SK-N-DZ (cell line): Measurements from ENCODE around the gene LYRM9. TPM values are rescaled to one million over a fixed set of nuclear protein-coding genes. Genes with fewer than 3 reads are reported as not detected.
"Not testable (repeated sequence)": the region's sequence is repeated elsewhere in the genome, so short reads cannot be mapped to it uniquely, and the experiment has no call there.

Experiments used
- DNase-seq: peaks from one replicate; pipeline ENCODE4 v3.0.0-alpha.2; 2015; ENCODE audit warnings: low spot score
- polyA plus RNA-seq, 2 experiments: library from polyadenylated mRNA; depleted of rRNA; stranded (reverse); fragments of >200 nt; gene quantifications; 2 replicates each; pipeline ENCODE4 v1.2.3, GENCODE V29; 2014

LYRM9 gene
- 0.83 and 1.5 TPM in 2 replicates for polyA plus RNA-seq (2014; cell fraction: cytosol; rRNA removed)
- 1.0 and 1.5 TPM in 2 replicates for polyA plus RNA-seq (2014; cell fraction: nucleus; rRNA removed)

DNA sequence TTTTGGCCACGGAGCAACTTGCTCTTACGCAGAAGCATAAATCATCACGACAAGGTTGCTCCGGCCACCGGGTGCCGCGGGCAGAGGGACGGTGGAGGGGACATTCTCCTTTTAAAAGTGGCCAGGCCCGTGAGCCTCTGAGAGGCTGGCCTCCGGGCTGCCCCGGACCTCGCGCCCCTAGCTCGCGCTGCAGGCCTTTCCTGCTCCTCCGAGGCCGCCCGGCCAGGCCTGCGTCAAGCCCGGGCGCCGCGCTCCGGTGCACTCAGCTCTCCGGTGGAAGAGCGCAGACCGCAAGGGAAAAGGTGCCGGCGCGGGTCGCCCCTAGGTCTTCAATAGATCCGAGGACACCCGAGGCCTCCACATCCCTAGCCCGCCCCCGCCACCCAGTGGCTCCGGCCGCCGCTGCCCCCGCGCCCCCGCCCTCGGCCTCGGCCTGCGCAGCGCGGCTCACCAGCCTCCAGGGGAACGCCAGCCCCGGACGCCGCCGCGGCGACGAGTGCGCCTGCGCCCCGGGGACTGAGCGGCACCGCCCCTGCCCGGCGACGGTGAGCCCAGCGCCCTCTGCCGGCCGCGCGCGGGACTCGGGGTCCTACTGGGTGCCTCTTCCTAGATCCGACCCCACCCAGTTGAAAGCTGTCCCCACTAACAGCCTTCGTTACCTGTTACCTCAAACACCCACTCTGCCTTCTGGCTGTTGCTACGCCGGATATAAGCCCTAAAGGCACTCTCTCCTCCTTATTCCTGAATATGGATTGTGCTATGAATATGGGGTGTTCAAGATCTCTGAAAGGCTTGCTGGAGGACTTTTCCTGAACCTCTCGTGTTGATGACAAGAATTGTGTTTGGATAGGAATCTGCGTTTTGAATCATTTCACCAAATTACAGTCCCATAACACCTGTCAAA is at the start of gene LYRM9:
TSS of gene LYRM9 (minus strand) at position 500 of the 904 bp plus-strand sequence. CDS start 10,671 bp downstream, outside the sequence.
- peak; percentile 83 for DNase-seq

DNA sequence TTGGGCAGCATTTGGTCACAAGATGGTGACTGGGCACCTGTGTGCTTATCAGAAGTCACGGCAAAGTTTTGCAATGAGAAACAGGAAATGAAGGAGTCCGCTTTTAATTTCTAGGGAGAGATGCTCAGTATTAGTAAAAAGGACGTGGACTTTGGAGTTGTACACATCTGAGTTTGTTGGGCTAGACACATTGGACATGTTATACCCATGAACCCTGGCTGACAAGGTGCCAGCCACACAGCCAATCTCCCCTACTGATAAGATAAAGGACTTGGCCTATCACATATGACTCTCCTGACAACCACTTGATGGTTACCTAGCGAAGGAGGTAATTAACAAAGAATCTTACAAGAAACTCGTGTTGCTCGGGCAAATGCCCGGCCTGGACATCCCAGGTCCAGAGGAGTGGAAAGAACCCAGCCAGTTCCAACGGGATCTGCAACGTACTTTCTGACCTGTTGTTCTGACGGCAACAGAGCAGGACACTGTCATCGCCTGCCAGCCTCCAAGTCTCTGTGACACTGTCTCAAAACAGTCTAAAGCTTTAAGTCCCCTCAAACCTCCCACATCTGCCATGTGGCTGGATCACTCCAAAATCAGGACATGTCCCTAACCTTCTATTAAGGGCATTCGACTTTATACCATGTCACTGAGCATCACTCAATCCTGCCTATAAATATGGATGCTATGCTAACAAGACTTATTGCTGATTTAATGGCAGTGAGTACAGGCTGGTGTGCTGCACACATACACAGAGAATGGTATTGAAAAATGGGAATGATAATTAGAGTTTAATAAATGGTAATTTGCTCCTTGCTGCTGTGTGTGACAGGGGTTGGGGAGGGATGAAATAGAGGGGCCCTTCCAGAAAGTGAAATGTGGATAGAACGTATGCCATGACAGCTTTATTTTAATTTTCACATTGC is 47.6 kb upstream of the LYRM9 start:
- DNase-seq, result no peak

DNA sequence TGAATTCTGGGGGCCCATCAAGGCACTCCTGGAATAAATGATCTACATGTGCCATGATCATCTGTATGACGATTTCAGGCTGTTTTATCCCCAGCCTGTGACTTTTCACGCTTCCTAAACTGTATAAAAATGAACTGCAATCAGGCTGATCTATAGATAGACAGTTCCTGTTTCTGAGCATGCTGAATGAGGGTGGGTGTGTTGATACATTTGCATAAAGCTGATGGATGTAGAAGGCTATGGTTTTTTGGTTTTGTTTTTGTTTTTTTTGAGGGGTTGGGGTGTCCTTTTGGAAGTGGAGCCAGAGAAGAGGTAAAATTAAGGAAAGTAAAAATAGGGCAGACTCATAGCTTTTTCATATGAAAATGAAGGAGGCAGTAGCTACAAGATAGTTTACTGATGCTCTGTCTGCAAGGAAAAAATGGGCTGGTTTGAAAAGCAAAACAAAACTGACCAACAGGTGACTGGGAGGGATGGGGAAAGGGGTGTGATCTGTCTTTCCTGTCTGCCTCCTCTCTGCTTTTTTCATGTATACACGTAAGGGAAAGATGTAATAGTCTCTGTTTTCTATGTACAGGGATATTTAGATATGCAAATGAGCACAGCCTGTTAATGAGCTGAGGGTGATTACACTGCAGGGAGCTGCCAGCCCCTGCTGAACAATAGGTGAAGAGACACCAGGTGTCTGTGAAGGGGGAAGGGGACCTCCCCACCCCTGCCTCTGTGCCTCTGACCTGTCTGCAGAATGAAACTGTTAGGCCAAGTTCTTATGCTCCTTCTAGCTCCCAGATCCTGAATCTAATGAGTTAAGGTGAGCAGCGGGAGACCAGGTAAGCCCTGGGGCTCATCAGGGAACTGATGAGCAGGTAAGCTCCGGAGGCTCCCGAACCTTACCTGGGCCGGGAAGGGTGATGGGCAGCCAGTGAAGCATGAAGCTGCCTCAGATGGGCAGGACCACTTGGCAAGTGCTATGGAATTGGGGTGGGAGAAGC is 46.6 kb upstream of the LYRM9 start:
- no peak for DNase-seq

DNA sequence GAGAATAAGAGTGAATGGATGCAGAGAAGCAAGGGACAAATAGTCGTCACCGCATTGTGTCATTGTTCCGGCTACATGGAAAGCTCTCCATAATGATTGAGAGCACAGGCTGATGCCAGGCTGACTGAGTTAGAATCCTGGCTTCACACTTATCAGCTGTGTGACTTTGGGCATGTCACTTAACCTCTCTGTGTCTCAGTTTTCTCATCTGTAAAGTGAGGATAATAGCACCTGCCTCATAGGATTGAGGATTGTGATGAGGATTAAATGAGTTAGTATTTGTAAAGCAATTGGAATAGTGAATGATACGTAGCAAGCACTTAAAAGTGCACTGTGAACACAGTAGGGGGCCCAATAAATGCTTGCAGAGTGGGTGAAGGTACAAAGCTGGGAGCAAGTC is 45.7 kb upstream of the LYRM9 start:
- no peak for DNase-seq

DNA sequence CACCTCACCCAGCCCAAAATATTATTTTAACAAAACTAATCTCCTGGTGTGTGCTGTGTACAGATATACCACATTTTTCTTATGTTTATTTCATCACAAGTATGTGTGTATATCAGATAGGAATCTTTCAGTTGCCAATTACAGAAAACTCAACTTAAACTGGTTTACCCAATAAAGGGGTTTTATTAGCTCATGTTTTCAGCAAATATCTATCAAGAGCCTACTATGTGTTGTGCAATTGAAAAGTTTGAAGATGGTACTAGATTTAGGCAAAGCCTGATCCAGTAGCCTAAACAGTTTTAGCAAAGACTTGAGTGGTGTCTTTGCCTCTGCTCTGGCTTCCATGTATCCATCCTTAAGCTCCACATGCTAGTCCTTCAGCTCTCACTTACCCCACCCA is 45.1 kb upstream of the LYRM9 start:
- DNase-seq, result no peak

DNA sequence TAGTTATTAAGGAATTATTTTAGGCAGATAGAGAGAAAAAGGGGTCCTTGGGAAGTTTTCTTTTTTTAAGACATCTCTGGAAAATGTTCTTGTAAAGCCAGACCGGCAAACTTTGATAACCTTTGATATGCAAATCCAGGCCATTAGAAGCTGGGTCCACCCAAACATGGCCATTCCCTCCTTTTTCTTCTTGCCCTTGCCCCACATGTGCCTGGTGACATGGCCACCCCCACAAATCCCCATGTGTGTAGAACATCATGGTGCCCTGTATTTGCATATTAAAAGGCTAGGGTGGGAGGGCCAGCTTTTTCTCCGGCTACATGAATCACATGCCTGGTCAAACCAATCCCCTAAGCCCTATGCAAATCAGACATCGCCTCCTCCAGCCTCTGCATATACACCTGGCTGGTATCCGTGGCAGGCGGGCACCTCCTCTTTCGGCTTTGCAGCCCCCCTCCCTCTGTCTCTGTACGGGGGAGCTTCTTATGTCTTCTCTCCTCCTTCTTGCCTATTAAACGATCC is 43.9 kb upstream of the LYRM9 start:
- DNase-seq, result no peak

DNA sequence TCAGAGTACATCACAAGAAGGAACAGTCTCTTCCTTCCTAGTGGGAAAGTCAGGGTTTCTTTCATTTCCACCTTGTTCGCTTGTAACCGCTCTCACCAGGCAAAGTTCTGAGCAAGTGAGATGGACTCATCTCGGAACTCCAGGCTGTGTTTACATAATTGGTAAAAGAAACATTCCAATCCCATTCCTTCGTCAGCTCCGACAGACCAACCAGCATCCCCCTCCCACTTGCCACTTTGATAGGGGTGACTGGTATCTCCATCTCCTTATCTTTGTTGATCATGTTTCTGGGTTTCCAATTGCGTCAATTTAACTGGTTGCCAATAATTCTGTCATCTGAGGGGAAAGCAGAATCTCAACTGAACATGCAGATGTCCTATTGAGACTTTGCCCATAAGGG is 36.8 kb upstream of the LYRM9 start:
- DNase-seq, result no peak

DNA sequence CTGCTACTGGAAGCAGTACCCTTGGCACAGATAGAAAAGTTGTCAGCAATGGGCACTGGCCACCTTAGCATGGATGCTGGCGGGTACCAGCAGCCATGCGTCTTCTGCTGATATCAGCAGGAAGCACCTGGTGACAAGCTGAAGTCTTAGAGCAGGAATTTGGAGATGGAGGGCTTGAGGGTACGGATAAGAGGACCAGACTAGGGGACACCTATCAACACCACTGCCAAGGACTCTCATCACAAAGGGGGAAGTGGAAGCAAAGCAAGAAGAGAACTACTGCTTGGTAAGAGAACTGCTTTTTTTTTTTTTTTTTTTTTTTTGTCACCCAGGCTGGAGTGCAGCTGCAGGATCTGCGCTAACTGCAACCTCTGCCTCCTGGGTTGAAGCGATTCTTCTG is 35.4 kb upstream of the LYRM9 start:
- DNase-seq, result no peak

DNA sequence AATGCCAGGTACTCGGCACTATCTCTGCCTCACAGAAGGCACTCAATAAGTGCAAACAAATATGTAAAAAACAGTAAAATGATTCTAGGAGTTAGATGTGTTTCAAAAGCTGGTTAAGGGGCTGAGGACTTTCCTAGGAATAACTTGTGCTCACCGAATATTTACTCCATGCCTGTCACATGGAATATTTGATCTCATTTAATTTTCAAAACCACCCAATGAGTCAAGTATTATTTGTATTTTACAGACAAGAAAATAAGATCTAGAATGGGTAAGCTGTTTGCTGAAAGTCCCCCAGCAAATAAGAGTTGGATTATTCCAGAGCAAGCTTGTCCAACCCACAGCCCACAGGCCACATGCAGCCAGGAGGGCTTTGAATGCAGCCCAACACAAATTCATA is 34.6 kb upstream of the LYRM9 start:
- DNase-seq, result no peak

DNA sequence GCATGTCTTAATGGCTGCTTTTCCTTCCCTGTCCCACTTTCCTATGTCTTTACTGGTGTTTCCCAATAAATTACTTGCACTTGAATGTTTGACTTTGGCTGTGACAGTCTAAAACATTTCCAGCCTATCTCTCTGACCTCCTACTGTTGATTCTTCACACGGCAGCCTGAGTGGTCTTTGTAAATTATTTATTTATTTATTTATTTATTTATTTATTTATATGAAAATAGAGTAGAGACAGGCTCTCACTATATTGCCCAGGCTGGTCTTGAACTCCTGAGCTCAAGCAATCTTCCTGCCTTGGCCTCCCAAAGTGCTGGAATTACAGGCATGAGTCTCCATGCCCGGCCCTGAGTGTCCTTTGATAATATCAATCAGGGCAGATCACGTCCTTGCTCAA is 28.4 kb upstream of the LYRM9 start:
- no peak for DNase-seq

DNA sequence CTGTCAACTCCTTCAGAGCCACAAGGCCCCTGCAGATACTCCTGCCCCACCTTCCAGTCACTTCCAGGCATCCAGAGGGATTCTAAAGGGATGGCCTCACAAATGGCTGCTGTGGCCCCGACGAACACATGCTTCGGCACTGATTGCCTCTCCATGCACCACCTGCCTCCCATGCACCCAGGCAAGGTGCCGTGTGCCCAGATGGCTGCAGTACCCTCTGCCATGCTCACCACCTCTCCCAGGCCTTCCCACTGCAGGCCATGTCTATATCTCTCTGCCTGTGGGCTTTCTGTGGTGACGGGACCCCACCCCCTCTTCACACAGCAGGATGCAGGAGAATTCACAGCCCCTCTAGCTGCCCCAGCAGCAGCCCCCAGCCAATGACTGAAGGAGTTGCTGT is 27.9 kb upstream of the LYRM9 start:
- DNase-seq, result no peak

DNA sequence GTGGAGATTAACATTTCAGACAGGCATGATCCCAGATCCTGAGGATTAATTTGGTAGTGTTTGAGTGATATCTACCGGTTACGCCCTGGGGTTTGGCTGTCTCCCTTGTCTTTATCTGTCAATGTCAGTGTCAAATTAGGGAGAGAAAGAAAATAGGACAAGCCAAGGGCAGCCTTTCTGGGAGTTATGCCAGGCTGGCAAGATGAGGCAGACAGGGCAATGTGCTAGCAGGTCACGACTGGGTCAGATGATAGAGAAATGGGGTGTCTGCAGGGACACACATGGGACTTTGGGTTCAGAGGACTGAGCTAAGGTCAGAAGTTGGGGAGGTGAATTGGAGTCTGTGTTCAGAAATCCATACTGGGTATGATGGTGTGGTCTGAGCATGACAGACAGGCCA is 27.4 kb upstream of the LYRM9 start:
- DNase-seq, result no peak

DNA sequence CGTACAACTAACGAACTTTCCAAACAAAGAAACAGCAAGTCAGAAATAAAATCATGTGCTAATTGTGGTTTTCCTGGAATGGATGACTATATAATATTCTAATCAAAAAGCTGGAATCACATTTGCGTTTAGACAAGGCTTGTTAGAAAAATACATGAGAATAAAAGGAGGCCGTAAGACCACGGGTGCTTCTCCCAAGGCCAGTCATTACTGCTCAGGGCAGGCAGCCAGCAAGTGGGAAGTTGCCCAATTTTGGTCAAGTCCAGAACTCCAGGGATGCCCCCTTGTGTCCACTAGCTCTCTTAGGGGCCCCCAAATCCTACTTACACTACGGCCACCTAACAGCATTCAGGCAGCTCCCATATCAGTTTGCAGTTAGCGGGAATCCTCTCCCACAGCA is 25.9 kb upstream of the LYRM9 start:
- no peak for DNase-seq

DNA sequence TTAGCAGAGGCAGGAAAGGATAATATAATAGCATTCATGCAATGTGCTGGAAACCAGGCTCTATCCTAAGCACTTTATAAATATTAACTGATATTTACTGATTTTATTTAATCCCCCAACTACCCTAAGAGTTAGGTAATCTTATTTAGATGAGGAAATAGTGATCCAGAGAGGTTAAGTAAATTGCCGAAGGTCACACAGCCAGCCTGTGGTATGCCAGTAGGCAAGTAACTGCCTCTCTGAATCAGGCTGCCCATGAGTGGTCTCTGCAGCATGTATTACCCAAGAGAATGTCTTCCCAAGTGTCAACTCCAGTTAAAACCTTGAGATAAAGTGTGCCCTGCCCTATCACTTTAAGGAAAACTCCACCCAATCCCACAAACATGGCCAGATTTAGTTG is 25.3 kb upstream of the LYRM9 start:
- DNase-seq, result no peak

DNA sequence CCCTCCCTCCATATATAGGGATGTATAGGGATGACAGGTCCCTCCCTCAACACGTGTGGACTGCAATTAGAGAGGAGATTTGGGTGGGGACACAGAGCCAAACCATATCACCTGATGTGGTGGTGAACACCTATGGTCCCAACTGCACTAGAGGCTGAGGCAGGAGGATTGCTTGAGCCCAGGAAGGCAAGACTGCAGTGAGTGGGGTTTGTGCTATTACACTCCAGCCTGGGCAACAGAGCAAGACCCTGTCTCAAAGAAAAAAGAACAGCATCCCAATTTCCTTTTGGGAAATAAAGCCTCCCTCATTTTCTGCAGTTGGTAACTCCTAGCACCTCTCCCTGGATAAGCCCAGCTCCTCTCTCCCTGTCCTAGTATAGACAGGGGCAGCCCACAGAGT is 23.8 kb upstream of the LYRM9 start:
- no peak for DNase-seq

DNA sequence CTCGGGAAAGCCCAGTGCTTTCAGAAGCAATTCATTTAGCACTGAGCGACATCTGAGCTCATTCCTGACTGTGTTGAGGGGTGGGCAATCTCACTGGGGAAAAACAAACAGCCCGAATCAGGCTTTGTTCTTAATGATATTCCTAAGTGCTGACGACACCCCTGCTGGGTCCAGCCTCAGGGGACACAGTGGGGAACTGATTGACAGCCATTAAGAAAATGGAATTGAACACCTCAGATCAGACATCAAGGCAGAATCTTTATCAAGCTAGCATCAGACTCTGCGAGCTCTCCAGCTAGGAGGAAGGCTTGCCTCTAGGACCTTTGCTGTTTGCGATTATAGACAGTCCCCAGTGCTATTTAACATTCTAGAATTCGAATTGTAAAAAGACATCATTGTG is 22.5 kb upstream of the LYRM9 start:
- DNase-seq, result no peak

DNA sequence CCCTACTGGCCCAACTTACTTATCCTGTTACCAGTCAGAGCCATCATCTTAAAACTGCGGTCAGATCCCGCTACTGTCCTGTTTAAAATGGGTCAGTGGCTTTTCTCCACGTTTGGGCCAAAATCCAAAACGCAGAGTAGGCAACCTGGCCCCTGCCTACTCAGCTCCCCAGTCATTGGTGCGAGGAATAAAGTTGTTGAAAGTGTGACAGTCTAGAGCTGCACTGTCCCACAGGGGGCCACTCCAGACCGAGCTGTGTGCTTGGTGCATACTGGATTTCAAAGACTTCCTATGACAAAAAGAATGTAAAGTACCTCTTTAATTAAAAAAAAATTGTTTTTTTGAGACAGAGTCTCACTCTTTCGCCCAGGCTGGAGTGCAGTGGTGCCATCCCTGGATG is 21.2 kb upstream of the LYRM9 start:
- no peak for DNase-seq

DNA sequence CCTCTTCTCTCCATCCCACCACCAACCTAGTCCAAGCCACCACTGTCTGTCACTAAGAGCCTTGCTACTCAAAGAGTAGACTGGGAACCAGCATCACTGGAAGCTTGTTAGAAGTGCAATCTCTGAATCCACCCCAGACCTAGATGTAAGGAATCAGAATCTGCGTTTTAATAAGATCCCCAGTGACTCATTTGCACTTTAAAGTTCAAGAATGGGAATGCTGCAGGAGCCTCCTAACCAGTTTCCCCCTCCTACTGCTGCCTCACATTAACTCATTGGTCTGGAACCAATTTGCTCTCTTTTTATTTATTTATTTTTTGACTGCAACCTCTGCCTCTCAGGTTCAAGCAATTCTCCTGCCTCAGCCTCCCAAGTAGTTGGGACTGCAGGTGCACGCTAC is 19.8 kb upstream of the LYRM9 start:
- no peak for DNase-seq

DNA sequence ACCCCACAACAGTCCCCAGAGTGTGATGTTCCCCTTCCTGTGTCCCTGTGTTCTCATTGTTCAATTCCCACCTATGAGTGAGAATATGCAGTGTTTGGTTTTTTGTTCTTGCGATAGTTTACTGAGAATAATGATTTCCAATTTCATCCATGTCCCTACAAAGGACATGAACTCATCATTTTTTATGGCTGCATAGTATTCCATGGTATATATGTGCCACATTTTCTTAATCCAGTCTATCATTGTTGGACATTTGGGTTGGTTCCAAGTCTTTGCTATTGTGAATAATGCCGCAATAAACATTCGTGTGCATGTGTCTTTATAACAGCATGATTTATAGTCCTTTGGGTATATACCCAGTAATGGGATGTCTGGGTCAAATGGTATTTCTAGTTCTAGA is 19.1 kb upstream of the LYRM9 start:
- DNase-seq, result not testable (repeated sequence)

DNA sequence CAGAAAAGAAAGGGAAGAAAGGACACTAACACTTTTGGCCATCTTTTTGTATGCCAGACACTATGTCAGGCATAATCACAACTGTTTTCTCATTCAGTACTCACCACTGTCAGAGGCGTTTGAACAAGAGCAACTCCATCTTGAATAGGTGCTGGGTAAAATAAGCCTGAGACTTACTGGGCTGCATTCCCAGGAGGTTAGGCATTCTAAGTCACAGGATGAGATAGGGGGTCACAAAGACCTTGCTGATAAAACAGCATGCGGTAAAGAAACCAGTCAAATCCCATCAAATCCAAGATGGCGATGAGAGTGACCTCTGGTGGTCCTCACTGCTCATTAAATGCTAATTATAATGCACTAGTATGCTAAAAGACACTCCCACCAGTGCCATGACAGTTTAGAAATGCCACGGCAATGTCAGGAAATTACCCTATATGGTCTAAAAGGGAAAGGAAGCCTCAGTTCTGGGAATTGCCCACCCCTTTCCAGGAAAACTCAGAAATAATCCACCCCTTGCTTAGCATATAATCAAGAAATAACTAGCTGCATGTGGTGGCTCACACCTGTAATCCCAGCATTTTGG is 14.9 kb upstream of the LYRM9 start:
- no peak for DNase-seq

DNA sequence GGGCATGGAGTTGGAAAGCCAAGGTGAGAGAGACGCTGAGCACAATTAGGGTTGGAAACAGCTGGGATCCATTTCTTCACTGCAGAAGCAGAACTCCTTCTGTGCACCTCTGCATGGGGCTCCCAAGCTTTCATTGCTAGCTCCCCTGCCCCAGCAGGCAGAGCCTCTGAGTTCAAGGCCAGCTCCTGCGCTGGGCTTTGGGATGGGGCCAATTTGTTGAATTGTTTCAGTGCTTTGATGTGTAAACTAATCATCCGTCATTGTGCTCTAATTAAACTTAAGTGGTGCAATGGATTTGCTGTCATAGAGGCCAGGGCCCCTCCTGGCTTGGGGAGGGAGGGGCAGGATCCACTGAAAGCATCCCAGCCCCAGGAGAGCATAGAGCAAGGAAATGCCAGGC is 13.5 kb upstream of the LYRM9 start:
- no peak for DNase-seq
